Measurements from ENCODE around the gene ITPR2.

- TF ChIP-seq CTCF (IDR thresholded peaks at IDR 0.05; ENCODE audit: low read depth, low read length, missing input control) (no peak), JUND (IDR thresholded peaks at IDR 0.05) (no peak), ATF3 (IDR thresholded peaks at IDR 0.05) (no peak), RAD21 (IDR thresholded peaks at IDR 0.05) (no peak), MAX (IDR thresholded peaks at IDR 0.05) (no peak), ZBTB33 (IDR thresholded peaks at IDR 0.05) (no peak), TAF1 (conservative IDR thresholded peaks at IDR 0.05) (no peak), YY1 (IDR thresholded peaks at IDR 0.05) (no peak), FOXA1 (IDR thresholded peaks at IDR 0.05) (no peak), REST (IDR thresholded peaks at IDR 0.05) (no peak), HNF4A (conservative IDR thresholded peaks at IDR 0.05) (no peak), EGR1 (IDR thresholded peaks at IDR 0.05; ENCODE audit: low read depth in 2 of 2) (no peak)
These were observed 190.6 kb downstream of the ITPR2 start for GRCh38 chr12:26642361-26642760.
